Coronary artery (tissue), 2 donors: Measurements from ENCODE around the gene TNKS1BP1.

ENCODE experiments used
- DNase-seq: peaks from one replicate; pipeline ENCODE4 v3.0.0-alpha.2; 2017; ENCODE audit warnings: low spot score
- H3K27ac ChIP-seq, 2 donors: fragments of 200-600 bp; sonication (generic); one replicate each; pipeline ENCODE4 v1.5.1; 2016 to 2019
- H3K4me3 ChIP-seq: fragments of 200-600 bp; sonication (generic); 2 replicates; pipeline ENCODE4 v1.5.1; 2016; ENCODE audit warnings: mild to moderate bottlenecking, moderate library complexity
- TF ChIP-seq, protein P1 (sequence below): fragments of 200-600 bp; sonication (generic); IDR thresholded peaks from one replicate; pipeline ENCODE4 v1.5.1; 2019; ENCODE audit warnings: antibody characterized with exemption

The TNKS1BP1 gene

DNA sequence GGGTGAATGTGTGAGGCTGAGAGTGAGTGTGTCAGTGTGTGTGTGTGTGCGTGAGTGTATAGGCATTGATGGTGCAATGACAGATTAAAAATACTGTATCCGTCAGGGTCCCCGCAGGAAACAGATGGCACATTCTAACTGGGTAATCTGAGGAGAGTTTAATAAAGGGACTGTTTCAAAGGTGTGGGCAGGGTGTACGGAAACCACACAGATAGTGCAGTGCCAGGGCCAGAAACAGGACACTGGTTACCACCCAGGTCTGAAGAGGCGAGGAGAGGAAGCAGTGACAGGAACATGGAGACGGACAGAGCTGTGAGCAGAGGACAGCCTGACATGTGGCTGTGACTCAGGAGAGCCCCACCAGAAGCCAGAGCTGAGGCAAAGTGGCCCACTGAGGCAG lies 29.9 kb upstream of the TNKS1BP1 start:
- no peak overlapping the region for H3K27ac ChIP-seq
- TF ChIP-seq, protein P1, sequence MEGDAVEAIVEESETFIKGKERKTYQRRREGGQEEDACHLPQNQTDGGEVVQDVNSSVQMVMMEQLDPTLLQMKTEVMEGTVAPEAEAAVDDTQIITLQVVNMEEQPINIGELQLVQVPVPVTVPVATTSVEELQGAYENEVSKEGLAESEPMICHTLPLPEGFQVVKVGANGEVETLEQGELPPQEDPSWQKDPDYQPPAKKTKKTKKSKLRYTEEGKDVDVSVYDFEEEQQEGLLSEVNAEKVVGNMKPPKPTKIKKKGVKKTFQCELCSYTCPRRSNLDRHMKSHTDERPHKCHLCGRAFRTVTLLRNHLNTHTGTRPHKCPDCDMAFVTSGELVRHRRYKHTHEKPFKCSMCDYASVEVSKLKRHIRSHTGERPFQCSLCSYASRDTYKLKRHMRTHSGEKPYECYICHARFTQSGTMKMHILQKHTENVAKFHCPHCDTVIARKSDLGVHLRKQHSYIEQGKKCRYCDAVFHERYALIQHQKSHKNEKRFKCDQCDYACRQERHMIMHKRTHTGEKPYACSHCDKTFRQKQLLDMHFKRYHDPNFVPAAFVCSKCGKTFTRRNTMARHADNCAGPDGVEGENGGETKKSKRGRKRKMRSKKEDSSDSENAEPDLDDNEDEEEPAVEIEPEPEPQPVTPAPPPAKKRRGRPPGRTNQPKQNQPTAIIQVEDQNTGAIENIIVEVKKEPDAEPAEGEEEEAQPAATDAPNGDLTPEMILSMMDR, result no peak
- H3K4me3 ChIP-seq, result no peak overlapping the region
- no peak for DNase-seq

DNA sequence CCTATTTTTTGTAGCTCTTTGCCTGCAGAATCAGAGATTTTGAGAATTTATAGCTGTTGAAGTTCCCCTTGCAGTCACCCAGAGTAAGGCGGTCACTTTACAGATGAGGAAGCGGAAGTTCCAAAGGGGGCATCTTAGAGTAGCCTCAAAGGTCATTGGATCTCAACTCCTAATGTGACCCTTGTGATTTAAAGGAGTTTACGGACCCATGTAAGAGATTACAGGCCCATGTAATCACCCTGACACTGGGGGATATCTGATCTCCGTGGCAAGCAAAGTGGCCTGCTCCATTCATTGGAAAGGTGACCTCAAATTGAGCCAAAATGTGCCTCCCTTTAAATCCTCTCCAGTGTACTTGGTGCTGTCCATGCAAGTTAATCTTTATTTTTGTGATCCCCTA lies 29.1 kb upstream of the TNKS1BP1 start:
- TF ChIP-seq, protein P1, result no peak
- no peak for DNase-seq
- Histone ChIP-seq H3K4me3 (no peak overlapping the region), H3K27ac (no peak overlapping the region)

- Histone ChIP-seq H3K4me3 (no peak overlapping the region), H3K27ac (no peak overlapping the region)
- TF ChIP-seq, protein P1, result no peak
- DNase-seq, result no peak
Observed at GRCh38 chr11:57353446-57353845, 28.7 kb upstream of the TNKS1BP1 start.

DNA sequence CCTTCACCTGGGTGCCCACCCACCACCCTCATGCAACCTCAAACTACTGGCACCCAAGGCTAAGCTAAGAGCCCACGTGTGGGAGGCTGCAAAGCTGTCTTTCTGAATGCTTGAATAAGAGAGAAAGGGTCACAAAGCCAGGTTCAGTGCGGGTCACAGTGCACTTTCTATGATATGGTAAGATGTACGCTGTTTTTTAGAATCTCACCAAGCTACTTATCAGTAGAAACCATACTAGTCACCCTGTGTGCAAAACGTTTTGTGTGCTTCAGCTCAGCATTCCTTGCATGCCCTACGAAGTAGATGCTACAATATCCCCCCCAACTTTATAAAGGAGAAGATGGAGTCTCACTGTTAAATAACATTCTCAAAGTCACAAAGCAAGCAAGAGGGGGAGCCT lies 28.3 kb upstream of the TNKS1BP1 start:
- no peak for DNase-seq
- no peak overlapping the region for H3K4me3 ChIP-seq
- H3K27ac ChIP-seq, result no peak overlapping the region
- TF ChIP-seq, protein P1, result no peak

- Histone ChIP-seq H3K4me3 (peak overlapping the region; percentile 36), H3K27ac (no peak overlapping the region)
- TF ChIP-seq, protein P1, result peak; percentile 91
- DNase-seq, result no peak
Observed at GRCh38 chr11:57349491-57350274, 24.9 kb upstream of the TNKS1BP1 start.

DNA sequence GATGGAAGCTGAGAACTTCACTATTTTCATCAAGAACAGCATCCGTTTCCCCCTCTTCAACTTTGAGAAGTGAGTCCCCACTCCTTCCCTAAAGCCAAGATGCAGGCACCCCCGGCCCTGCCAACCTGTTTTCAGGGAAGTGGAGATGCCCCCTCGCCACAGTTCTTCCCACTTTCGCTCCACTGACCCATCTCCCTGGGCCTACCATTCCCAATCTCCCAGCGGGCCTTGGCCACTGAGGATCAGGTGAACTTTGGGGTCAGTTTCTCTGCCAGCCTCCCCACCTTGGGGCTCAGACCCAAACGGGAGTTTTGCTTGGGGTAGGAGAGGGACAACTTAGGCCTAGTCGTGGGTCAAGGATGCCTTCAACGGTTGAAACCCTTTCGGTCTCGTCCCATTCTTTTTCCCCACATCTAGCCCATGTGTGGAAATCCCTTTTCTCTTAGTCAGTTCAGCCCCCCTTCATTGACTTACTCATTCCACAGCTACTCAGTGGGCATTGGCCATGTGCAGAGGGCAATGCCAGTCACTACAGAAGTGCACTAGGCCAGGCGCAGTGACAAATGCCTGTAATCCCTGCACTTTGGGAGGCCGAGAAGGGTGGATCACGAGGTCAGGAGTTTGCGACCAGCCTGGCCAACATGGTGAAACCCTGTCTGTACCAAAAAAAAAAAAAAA lies 24.0 kb upstream of the TNKS1BP1 start:
- Histone ChIP-seq H3K27ac (no peak overlapping the region), H3K4me3 (no peak overlapping the region)
- no peak for DNase-seq
- TF ChIP-seq, protein P1, result no peak

GRCh38 chr11:57348052-57348451 lies 23.3 kb upstream of the TNKS1BP1 start:
- Histone ChIP-seq H3K4me3 (no peak overlapping the region), H3K27ac (no peak overlapping the region)
- no peak for DNase-seq
- TF ChIP-seq, protein P1, result no peak
